Lower leg skin (tissue), 4 donors: ENCODE data around the gene TTBK1. TPM values are rescaled to one million over a fixed set of nuclear protein-coding genes. Genes with fewer than 3 reads are reported as not detected.

ENCODE experiments used
- DNase-seq, 2 donors: peaks; one replicate each; pipeline ENCODE4 v3.0.0-alpha.2; 2019; ENCODE audit warnings: low spot score in 2 of 2
- H3K4me3 ChIP-seq: fragments of 200-600 bp; sonication (generic); 2 replicates; pipeline ENCODE4 v1.5.1; 2017; ENCODE audit warnings: mild to moderate bottlenecking, low read depth; ENCODE audit not compliant: poor library complexity, severe bottlenecking
- CTCF ChIP-seq, 3 donors: fragments of 450-650 bp; IDR thresholded peaks; one replicate each; pipeline ENCODE4 v1.5.1; 2016; ENCODE audit warnings: antibody characterized with exemption in 3 of 3, mild to moderate bottlenecking in 3 of 3, moderate library complexity in 2 of 3
- POLR2A ChIP-seq, 2 donors: fragments of 450-650 bp; IDR thresholded peaks; one replicate each; pipeline ENCODE4 v1.6.1; 2016 to 2017; ENCODE audit warnings: antibody characterized with exemption in 2 of 2, mild to moderate bottlenecking in 1 of 2, moderate library complexity in 1 of 2
- WGBS, 2 donors: methylation state at CpG; one replicate each; pipeline ENCODE4 v1.1.5; 2018; 5-methylcytosine and 5-hydroxymethylcytosine counted together
- intact Hi-C: fragments of 100-400 bp; cut with DNase I; formaldehyde crosslinking; loops from one replicate; pipeline ENCODE4 v1.15.0; 2023; ENCODE audit warnings: low total_unique reads
- total RNA-seq, 4 donors: library from RNA; depleted of rRNA; stranded (reverse); fragments of >200 nt; gene quantifications; one replicate each; pipeline ENCODE4 v1.1.0, GENCODE V29; 2016

Gene TTBK1
- total RNA-seq, 4 donors from 2014 or later: 0.08 TPM; not detected in 3

- WGBS, 2 donors: 78 to 84% methylated on average over 12 of the region's 12 CpGs
- DNase-seq: no peak
- TF ChIP-seq POLR2A (IDR thresholded peaks at IDR 0.05): no peak
- no peak for TF ChIP-seq CTCF (IDR thresholded peaks at IDR 0.05)
- H3K4me3 ChIP-seq: no peak overlapping the region
- intact Hi-C loops: no loop called here
These were observed 14.3 kb downstream of the TTBK1 start for GRCh38 chr6:43257367-43258145.

GRCh38 chr6:43258180-43258579, 14.9 kb downstream of the TTBK1 start:
- TF ChIP-seq CTCF (IDR thresholded peaks at IDR 0.05) (no peak), POLR2A (IDR thresholded peaks at IDR 0.05) (no peak)
- H3K4me3 ChIP-seq: no peak overlapping the region
- 53 to 56% methylated on average over 4 of the region's 4 CpGs for WGBS, 2 donors
- intact Hi-C loops: no loop called here
- no peak for DNase-seq

GRCh38 chr6:43258807-43259686, 15.8 kb downstream of the TTBK1 start:
- no peak overlapping the region for H3K4me3 ChIP-seq
- intact Hi-C loops: no loop called here
- no peak for DNase-seq
- TF ChIP-seq POLR2A (IDR thresholded peaks at IDR 0.05): no peak
- no peak for TF ChIP-seq CTCF (IDR thresholded peaks at IDR 0.05)
- 92 to 94% methylated on average over 29 to 30 of the region's 30 CpGs for WGBS, 2 donors

- no peak overlapping the region for H3K4me3 ChIP-seq
- DNase-seq: no peak
- TF ChIP-seq POLR2A (IDR thresholded peaks at IDR 0.05) (no peak), CTCF (IDR thresholded peaks at IDR 0.05) (no peak)
- intact Hi-C loops: loop anchor here (5.0 to 10.0 kb wide), 2 partner anchors 134 to 247 kb away; no protein-coding TSS in a partner anchor
- 88 to 89% methylated on average over 4 of the region's 4 CpGs for WGBS, 2 donors
These were observed 17.5 kb downstream of the TTBK1 start for GRCh38 chr6:43260791-43261190.

GRCh38 chr6:43261198-43261597, 17.9 kb downstream of the TTBK1 start:
- WGBS, 2 donors: 91% methylated on average over 5 of the region's 5 CpGs
- intact Hi-C loops: loop anchor here (5.0 to 10.0 kb wide), 2 partner anchors 134 to 246 kb away; no protein-coding TSS in a partner anchor
- no peak overlapping the region for H3K4me3 ChIP-seq
- TF ChIP-seq POLR2A (IDR thresholded peaks at IDR 0.05) (no peak), CTCF (IDR thresholded peaks at IDR 0.05) (no peak)
- DNase-seq: no peak
